ENCODE measurements around the gene OVOL1. TPM values are rescaled to one million over a fixed set of nuclear protein-coding genes. Genes with fewer than 3 reads are reported as not detected.

Gene OVOL1
- total and polyA plus RNA-seq, 2 donors from 2014 or later = 6.6 to 6.7 TPM

- Histone ChIP-seq H3K4me1 (ENCODE audit: control insufficient read depth in 2 of 3, insufficient read depth in 2 of 3, low read depth in 1 of 3, low read length in 3 of 3) (peaks cover 0 to 27% (median 7%) of the 10 kb centered on the region in 3 donors), H3K4me3 (ENCODE audit: low read length in 3 of 3) (peak overlapping the region in 1 of 3 donors; percentile 25), H3K27ac (ENCODE audit: low read depth in 2 of 2, low read length in 2 of 2) (no peak overlapping the region), H3K9ac (ENCODE audit: low read length in 3 of 3) (no peak overlapping the region), H3K36me3 (ENCODE audit: control insufficient read depth in 2 of 3, insufficient read depth in 3 of 3, low read length in 3 of 3) (no peaks in the 10 kb centered on the region), H3K27me3 (ENCODE audit: control insufficient read depth, insufficient read depth, low read length) (peaks cover 3% of the 10 kb centered on the region), H3K9me3 (ENCODE audit: control insufficient read depth in 2 of 3, insufficient read depth in 1 of 3, low read length in 3 of 3) (no peaks in the 10 kb centered on the region)
- TF ChIP-seq, protein P1, sequence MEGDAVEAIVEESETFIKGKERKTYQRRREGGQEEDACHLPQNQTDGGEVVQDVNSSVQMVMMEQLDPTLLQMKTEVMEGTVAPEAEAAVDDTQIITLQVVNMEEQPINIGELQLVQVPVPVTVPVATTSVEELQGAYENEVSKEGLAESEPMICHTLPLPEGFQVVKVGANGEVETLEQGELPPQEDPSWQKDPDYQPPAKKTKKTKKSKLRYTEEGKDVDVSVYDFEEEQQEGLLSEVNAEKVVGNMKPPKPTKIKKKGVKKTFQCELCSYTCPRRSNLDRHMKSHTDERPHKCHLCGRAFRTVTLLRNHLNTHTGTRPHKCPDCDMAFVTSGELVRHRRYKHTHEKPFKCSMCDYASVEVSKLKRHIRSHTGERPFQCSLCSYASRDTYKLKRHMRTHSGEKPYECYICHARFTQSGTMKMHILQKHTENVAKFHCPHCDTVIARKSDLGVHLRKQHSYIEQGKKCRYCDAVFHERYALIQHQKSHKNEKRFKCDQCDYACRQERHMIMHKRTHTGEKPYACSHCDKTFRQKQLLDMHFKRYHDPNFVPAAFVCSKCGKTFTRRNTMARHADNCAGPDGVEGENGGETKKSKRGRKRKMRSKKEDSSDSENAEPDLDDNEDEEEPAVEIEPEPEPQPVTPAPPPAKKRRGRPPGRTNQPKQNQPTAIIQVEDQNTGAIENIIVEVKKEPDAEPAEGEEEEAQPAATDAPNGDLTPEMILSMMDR (IDR thresholded peaks at IDR 0.05; ENCODE audit: borderline replicate concordance, extremely low read depth, insufficient read depth) = no peak
- FAIRE-seq = no peak
- peak in 4 of 5 donors; percentile 22 to 81 (median 42) for DNase-seq
- intact Hi-C loops (cut with DNase I) = no loop called here
Observed at GRCh38 chr11:65786008-65786785, 666 bp upstream of the OVOL1 start.

- intact Hi-C loops (cut with DNase I) = no loop called here
- peak overlapping the region in 2 of 3 donors; percentile 32 to 82 for H3K9ac ChIP-seq (ENCODE audit: low read length in 3 of 3)
- peaks cover 3% of the 10 kb centered on the region for H3K27me3 ChIP-seq (ENCODE audit: control insufficient read depth, insufficient read depth, low read length)
- DNase-seq (peak; percentile 83 to 91 (median 88)), FAIRE-seq (no peak)
- peak overlapping the region; percentile 45 to 78 (median 71) for H3K4me3 ChIP-seq (ENCODE audit: low read length in 3 of 3)
- TF ChIP-seq, protein P1 (IDR thresholded peaks at IDR 0.05; ENCODE audit: borderline replicate concordance, extremely low read depth, insufficient read depth) = no peak
- H3K4me1 ChIP-seq (ENCODE audit: control insufficient read depth in 2 of 3, insufficient read depth in 2 of 3, low read depth in 1 of 3, low read length in 3 of 3) = peaks cover 0 to 40% (median 7%) of the 10 kb centered on the region in 3 donors
- H3K36me3 ChIP-seq (ENCODE audit: control insufficient read depth in 2 of 3, insufficient read depth in 3 of 3, low read length in 3 of 3) = no peaks in the 10 kb centered on the region
- peak overlapping the region; percentile 88 to 95 for H3K27ac ChIP-seq (ENCODE audit: low read depth in 2 of 2, low read length in 2 of 2)
- no peaks in the 10 kb centered on the region for H3K9me3 ChIP-seq (ENCODE audit: control insufficient read depth in 2 of 3, insufficient read depth in 1 of 3, low read length in 3 of 3)
Observed at GRCh38 chr11:65787649-65788622, 1.1 kb downstream of the OVOL1 start.

DNA sequence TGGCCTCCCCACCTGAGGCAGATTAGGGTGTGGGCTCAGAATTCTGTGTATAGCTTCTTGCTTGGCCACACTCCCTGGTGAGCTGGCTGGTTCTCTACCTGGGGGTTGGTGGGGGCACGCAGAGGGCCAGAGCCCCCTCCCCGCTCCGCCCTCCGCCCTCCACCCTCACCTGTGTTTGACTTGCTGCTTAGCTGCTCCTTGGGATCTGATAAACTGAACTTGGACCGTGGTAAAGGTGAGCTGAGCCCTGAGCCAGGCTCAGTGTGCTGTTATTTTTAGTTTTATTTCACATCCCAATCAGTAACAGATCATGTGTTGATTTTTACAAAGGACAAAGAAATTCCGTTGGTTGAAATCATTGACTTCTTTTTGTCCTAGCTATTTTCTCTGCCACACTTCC lies 2.0 kb downstream of the OVOL1 start:
- Histone ChIP-seq H3K4me1 (ENCODE audit: control insufficient read depth in 2 of 3, insufficient read depth in 2 of 3, low read depth in 1 of 3, low read length in 3 of 3) (peaks cover 0 to 49% (median 12%) of the 10 kb centered on the region in 3 donors), H3K9me3 (ENCODE audit: control insufficient read depth in 2 of 3, insufficient read depth in 1 of 3, low read length in 3 of 3) (no peaks in the 10 kb centered on the region), H3K4me3 (ENCODE audit: low read length in 3 of 3) (peak overlapping the region; percentile 21 to 71 (median 54)), H3K27me3 (ENCODE audit: control insufficient read depth, insufficient read depth, low read length) (peaks cover 3% of the 10 kb centered on the region), H3K36me3 (ENCODE audit: control insufficient read depth in 2 of 3, insufficient read depth in 3 of 3, low read length in 3 of 3) (no peaks in the 10 kb centered on the region), H3K27ac (ENCODE audit: low read depth in 2 of 2, low read length in 2 of 2) (peak overlapping the region; percentile 88 to 95), H3K9ac (ENCODE audit: low read length in 3 of 3) (peak overlapping the region in 2 of 3 donors; percentile 1 to 82)
- FAIRE-seq (no peak), DNase-seq (peak in 4 of 5 donors; percentile 52 to 66 (median 58))
- intact Hi-C loops (cut with DNase I) = no loop called here
- TF ChIP-seq, protein P1 (IDR thresholded peaks at IDR 0.05; ENCODE audit: borderline replicate concordance, extremely low read depth, insufficient read depth) = no peak

Measured in kidney (tissue), 14 donors.